CD8-positive, alpha-beta memory T cell (primary cell): ENCODE data around the gene GAS2. TPM values are rescaled to one million over a fixed set of nuclear protein-coding genes. Genes with fewer than 3 reads are reported as not detected.

Source experiments
- CTCF ChIA-PET: fragments of 350-600 bp; sonication (Branson Sonifier 250); formaldehyde crosslinking; loops from one replicate; lab custom pipeline; 2021; ENCODE audit warnings: antibody characterized with exemption; lab: Charles Lee
- POLR2A ChIA-PET: fragments of 350-600 bp; sonication (Branson Sonifier 250); formaldehyde crosslinking; loops from one replicate; lab custom pipeline; 2021; ENCODE audit warnings: antibody characterized with exemption; lab: Charles Lee
- DNase-seq, 5 donors: peaks; one replicate each; pipeline versions ENCODE4 v3.0.0 to v3.0.0-alpha.2; 2020 to 2022; ENCODE audit warnings: mixed read lengths in 1 of 5
- H3K27ac ChIP-seq: one replicate; pipeline ENCODE4 v1.7.0; 2013; ENCODE audit warnings: low read depth, mild to moderate bottlenecking, low read length, moderate library complexity
- H3K27me3 ChIP-seq: 2 replicates; pipeline ENCODE4 v1.7.0; 2013; ENCODE audit warnings: low read length, mild to moderate bottlenecking; ENCODE audit not compliant: insufficient read depth, poor library complexity, severe bottlenecking
- H3K36me3 ChIP-seq: 2 replicates; pipeline ENCODE4 v1.7.0; 2013; ENCODE audit warnings: mild to moderate bottlenecking, low read length, moderate library complexity; ENCODE audit not compliant: insufficient read depth
- H3K4me1 ChIP-seq: 2 replicates; pipeline ENCODE4 v1.7.0; 2013; ENCODE audit warnings: mild to moderate bottlenecking, low read length, moderate library complexity; ENCODE audit not compliant: insufficient read depth
- H3K4me3 ChIP-seq: 2 replicates; pipeline ENCODE4 v1.7.0; 2013; ENCODE audit warnings: mild to moderate bottlenecking, low read length
- H3K9me3 ChIP-seq: 2 replicates; pipeline ENCODE4 v1.7.0; 2013; ENCODE audit warnings: mild to moderate bottlenecking, low read length
- H3K27ac Mint-ChIP-seq, 8 donors: one replicate each; pipeline ENCODE4 v1.8.0; 2020 to 2021; ENCODE audit warnings: mixed read lengths in 8 of 8, mild to moderate bottlenecking in 6 of 8, inconsistent platforms in 3 of 8, moderate library complexity in 3 of 8
- H3K27me3 Mint-ChIP-seq, 2 donors: one replicate each; pipeline ENCODE4 v1.8.0; 2020 to 2021; ENCODE audit warnings: mixed read lengths in 2 of 2, mild to moderate bottlenecking in 1 of 2, moderate library complexity in 1 of 2
- H3K36me3 Mint-ChIP-seq, 3 donors: one replicate each; pipeline ENCODE4 v1.8.0; 2020 to 2021; ENCODE audit warnings: mixed read lengths in 3 of 3, inconsistent platforms in 1 of 3, mild to moderate bottlenecking in 1 of 3
- H3K4me1 Mint-ChIP-seq, 3 donors: one replicate each; pipeline ENCODE4 v1.8.0; 2020 to 2021; ENCODE audit warnings: mixed read lengths in 3 of 3, inconsistent platforms in 1 of 3, mild to moderate bottlenecking in 1 of 3
- H3K4me3 Mint-ChIP-seq, 7 donors: one replicate each; pipeline ENCODE4 v1.8.0; 2020 to 2021; ENCODE audit warnings: mixed read lengths in 7 of 7, mild to moderate bottlenecking in 6 of 7, moderate library complexity in 4 of 7, inconsistent platforms in 2 of 7
- H3K9me3 Mint-ChIP-seq, 5 donors: one replicate each; pipeline ENCODE4 v1.8.0; 2020 to 2022; ENCODE audit warnings: mixed read lengths in 5 of 5, mild to moderate bottlenecking in 3 of 5, moderate library complexity in 2 of 5, inconsistent platforms in 1 of 5
- polyA plus RNA-seq: library from polyadenylated mRNA; unstranded; fragments of 300-500 nt; fragmentation: Illumina TruSeq; gene quantifications from one replicate; pipeline ENCODE4 v1.2.3, GENCODE V29; 2021
- total RNA-seq, 2 experiments: library from RNA; stranded (reverse); gene quantifications; one replicate each; pipeline ENCODE4 v1.2.3, GENCODE V29; 2021

GAS2 gene
- total RNA-seq (1 to 10 TPM; 1.7 to 2.7 TPM), polyA plus RNA-seq (3.5 TPM)

DNA sequence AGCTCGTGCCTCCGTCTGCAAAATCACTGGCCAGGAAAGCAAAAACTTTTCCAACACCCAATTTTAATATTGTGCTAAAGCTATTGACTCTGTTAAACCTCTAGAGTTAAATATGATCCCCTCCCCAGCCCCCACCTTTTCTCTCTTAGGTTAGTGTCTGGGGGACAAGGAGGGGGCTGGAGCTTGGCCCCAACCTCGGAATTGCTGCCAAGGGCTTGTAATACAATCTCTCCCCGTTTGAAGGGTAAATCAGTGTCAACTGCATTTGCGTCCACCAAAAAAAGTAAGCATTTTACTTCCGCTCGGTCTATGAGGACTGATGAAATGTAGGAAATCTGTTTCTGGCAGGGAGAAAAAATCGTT, at the start of gene GAS2:
GAS2 (plus strand) TSS at position 287 of the 363 bp plus-strand sequence. CDS start 8,259 bp downstream, outside the sequence.
- POLR2A ChIA-PET: no interaction called here
- no peaks in the 10 kb centered on the region for H3K4me1 ChIP-seq
- no peak within 1 kb of the TSS for H3K27ac Mint-ChIP-seq
- H3K4me3 Mint-ChIP-seq: peak within 1 kb of the TSS; percentile 4 to 72 (median 39)
- H3K36me3 ChIP-seq: no peaks in the 10 kb centered on the region
- peaks cover 6% of the 10 kb centered on the region for H3K27me3 ChIP-seq
- no peaks in the 10 kb centered on the region for H3K36me3 Mint-ChIP-seq
- H3K9me3 Mint-ChIP-seq: peaks cover 0 to 2% (median 0%) of the 10 kb centered on the region in 5 donors
- CTCF ChIA-PET: no interaction called here
- no peak within 1 kb of the TSS for H3K27ac ChIP-seq
- H3K4me1 Mint-ChIP-seq: peaks cover 7 to 16% (median 12%) of the 10 kb centered on the region in 3 donors
- no peak within 1 kb of the TSS for H3K4me3 ChIP-seq
- peak in 1 of 5 donors; percentile 6 for DNase-seq
- H3K27me3 Mint-ChIP-seq: peaks cover 28 to 72% of the 10 kb centered on the region in 2 donors
- H3K9me3 ChIP-seq: no peaks in the 10 kb centered on the region

DNA sequence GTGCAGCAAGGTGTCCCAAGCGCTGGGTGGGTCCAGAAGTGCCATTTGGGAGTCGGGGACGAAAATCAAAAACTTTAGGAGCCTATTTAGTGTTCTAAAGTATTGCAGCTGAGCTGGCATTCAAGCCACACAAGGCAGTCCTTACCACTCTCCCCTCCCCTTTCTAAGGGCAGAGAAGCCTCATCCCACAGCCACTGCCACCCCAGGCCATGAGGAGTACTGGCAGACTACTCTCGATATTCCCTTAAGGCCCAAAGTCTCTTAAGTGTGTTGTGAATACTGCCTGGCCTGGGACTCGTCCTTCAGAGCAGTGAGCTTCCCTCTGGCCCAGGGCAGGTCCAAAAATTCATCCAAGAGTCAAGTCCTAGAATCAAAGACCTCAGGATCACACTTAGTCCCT, 48.5 kb upstream of the GAS2 start:
- POLR2A ChIA-PET: no interaction called here
- Mint-ChIP-seq H3K9me3 (peaks cover 0 to 8% (median 3%) of the 10 kb centered on the region in 5 donors), H3K4me3 (no peak overlapping the region), H3K27ac (no peak overlapping the region), H3K27me3 (peaks cover 0 to 9% of the 10 kb centered on the region in 2 donors), H3K4me1 (peaks cover 23 to 31% (median 24%) of the 10 kb centered on the region in 3 donors), H3K36me3 (peaks cover 13 to 23% (median 14%) of the 10 kb centered on the region in 3 donors)
- DNase-seq: no peak
- Histone ChIP-seq H3K36me3 (no peaks in the 10 kb centered on the region), H3K27ac (no peak overlapping the region), H3K9me3 (no peaks in the 10 kb centered on the region), H3K4me3 (no peak overlapping the region), H3K27me3 (no peaks in the 10 kb centered on the region), H3K4me1 (peaks cover 12% of the 10 kb centered on the region)
- CTCF ChIA-PET: no interaction called here

DNA sequence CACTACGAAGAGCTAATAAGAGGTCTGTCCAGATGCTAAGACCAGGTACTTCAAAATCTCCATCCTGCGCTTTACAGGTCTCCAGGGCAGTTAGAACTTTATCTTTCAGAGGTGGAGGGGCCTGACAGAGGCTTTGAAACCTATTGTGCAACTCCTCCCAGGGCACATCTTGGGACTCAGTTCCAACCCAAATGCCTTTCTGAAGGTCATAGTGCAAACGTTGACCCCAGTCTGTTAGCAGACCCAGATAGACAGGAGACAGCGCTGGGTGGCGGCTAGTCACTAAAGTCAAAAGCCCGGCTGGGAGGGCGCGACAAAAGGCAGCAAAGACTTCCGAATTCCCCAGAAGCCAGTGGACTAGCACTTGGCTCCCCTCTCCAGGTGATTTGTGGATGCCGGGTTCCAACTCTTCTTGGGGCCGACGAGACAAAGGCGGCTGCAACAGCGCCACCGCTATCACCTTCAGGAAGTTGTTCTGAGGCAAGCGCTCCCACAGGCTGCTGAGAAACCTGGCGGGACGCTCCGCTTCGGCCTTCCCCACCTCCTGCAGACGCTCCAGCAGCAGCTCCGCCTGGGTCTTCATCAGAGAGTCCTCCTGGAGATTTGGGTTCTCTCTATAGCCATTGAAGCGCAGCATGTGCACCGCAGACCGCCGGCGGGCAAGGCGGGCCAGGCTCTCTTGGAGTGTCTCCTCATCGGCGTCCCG, 41.5 kb upstream of the GAS2 start:
- H3K27me3 Mint-ChIP-seq: no peaks in the 10 kb centered on the region
- DNase-seq: peak in 3 of 5 donors; percentile 47 to 75 (median 48)
- peak overlapping the region; percentile 96 to 99 (median 98) for H3K4me3 Mint-ChIP-seq
- Histone ChIP-seq H3K36me3 (no peaks in the 10 kb centered on the region), H3K27ac (peak overlapping the region; percentile 93), H3K4me1 (peaks cover 38% of the 10 kb centered on the region), H3K4me3 (peak overlapping the region; percentile 95), H3K9me3 (no peaks in the 10 kb centered on the region), H3K27me3 (no peaks in the 10 kb centered on the region)
- peaks cover 4 to 38% (median 14%) of the 10 kb centered on the region in 3 donors for H3K36me3 Mint-ChIP-seq
- ChIA-PET CTCF (interaction anchor here (1.1 to 1.7 kb wide), 3 partner anchors 8 to 204 kb away, joined by 3 to 6 read pairs (median 4); partner anchors contain the start of gene SVIP), POLR2A (interaction anchor here (1.8 kb wide), 1 partner anchor 204 kb away, joined by 9 read pairs; the partner anchor contains the start of gene SVIP)
- H3K9me3 Mint-ChIP-seq: peaks cover 0 to under 1% (median 0%) of the 10 kb centered on the region in 5 donors
- peak overlapping the region; percentile 91 to 99 (median 99) for H3K27ac Mint-ChIP-seq
- H3K4me1 Mint-ChIP-seq: peaks cover 50 to 58% (median 57%) of the 10 kb centered on the region in 3 donors

DNA sequence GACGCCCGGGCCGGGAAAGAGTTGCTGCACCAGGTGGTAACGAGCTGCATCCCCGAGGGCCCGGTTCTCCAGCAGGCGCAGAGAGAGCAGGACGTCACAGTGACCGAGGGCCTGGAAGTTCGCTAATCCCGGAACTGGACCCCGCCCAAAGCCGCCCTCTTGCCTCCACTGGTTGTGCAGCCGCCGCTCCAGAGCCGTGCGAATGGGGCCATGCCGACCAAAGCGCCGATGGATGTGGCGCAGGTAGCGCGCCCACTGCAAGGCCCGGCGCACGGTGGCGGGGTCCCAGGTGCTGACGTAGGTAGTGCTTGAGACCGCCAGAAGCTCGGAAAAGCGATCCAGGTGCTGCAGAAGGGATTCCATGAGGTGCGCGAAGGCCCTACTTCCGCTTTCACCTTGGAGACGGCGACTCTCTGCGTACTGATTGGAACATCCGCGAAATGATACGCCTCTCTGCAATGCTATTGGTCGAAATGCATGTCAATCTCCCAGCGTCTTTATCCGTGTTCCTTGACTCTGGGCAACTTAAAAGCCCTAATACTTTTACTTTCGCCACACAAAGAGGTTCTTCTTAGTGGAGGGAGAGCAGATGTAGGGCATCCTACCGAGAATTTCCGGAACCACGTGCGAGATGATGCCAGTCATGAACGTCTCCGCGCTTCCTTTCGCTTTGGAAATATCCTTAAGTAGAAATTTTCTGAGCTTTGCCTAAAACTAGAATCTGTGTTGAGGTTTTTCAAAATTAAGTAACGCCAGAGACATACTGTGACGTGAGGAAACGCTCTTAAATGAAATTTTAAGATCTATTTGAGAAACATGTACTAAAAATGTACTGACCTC, 40.7 kb upstream of the GAS2 start, which contains the start of gene FANCF:
FANCF (minus strand) TSS at position 376 of the 840 bp plus-strand sequence; CDS start at position 363, 13 bp downstream.
- peak within 1 kb of the TSS; percentile 91 to 99 (median 99) for H3K27ac Mint-ChIP-seq

DNA sequence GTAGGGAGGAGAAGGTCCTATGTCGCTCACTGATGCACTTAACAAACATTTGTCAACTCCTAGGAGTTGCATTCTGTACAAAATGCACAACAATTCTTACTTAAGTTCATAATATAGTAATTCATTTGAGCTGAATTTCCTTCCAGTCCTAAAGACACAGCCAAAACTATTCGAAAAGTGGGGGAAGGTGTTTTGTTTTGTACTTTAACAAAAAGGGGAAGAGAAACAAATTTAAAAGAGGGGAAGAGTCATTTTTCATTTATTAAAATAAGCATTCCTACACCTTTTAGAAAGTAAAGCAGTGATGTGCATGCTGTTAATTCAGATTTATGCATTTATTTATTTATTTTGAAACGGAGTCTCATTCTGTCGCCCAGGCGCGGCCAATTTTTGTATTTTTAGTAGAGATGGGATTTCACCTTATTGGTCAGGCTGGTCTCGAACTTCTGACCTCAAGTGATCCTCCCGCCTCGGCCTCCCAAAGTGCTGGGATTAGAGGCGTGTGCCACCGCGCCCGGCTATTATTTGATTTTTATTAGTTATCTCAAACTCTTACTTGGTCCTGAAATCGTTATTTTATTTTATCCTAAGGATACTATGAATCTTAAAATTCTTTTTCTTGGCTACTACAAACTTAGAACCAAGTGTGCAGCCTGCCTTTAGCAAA, 39.7 kb upstream of the GAS2 start:
- DNase-seq: no peak
- no peaks in the 10 kb centered on the region for H3K9me3 Mint-ChIP-seq
- peaks cover 35 to 45% (median 41%) of the 10 kb centered on the region in 3 donors for H3K4me1 Mint-ChIP-seq
- H3K27me3 Mint-ChIP-seq: peaks cover 0 to 2% of the 10 kb centered on the region in 2 donors
- H3K36me3 ChIP-seq: no peaks in the 10 kb centered on the region
- peaks cover 0 to 26% (median 9%) of the 10 kb centered on the region in 3 donors for H3K36me3 Mint-ChIP-seq
- ChIA-PET POLR2A (interaction anchor here (0.6 to 1.8 kb wide), 3 partner anchors 31 to 202 kb away, joined by 3 to 9 read pairs (median 3); partner anchors contain the start of gene SVIP), CTCF (interaction anchor here (0.8 kb wide), 1 partner anchor 50 kb away, joined by 3 read pairs; no protein-coding TSS in a partner anchor)
- no peaks in the 10 kb centered on the region for H3K9me3 ChIP-seq
- peak overlapping the region; percentile 93 for H3K27ac ChIP-seq
- H3K27ac Mint-ChIP-seq: peak overlapping the region in 6 of 8 donors; percentile 91 to 99 (median 99)
- H3K27me3 ChIP-seq: no peaks in the 10 kb centered on the region
- H3K4me1 ChIP-seq: peaks cover 28% of the 10 kb centered on the region
- no peak overlapping the region for H3K4me3 ChIP-seq
- H3K4me3 Mint-ChIP-seq: peak overlapping the region in 5 of 7 donors; percentile 98 to 99 (median 99)

More for the DNA sequence above, 40.7 kb upstream of the GAS2 start, which contains the start of gene FANCF:
- no peaks in the 10 kb centered on the region for H3K9me3 Mint-ChIP-seq
- CTCF ChIA-PET: interaction anchor here (0.8 to 1.7 kb wide), 3 partner anchors 9 to 203 kb away, joined by 3 to 6 read pairs (median 4); partner anchors contain the start of gene SVIP
- Histone ChIP-seq H3K27ac (peak within 1 kb of the TSS; percentile 93), H3K4me3 (peak within 1 kb of the TSS; percentile 95), H3K4me1 (peaks cover 38% of the 10 kb centered on the region), H3K27me3 (no peaks in the 10 kb centered on the region), H3K9me3 (no peaks in the 10 kb centered on the region), H3K36me3 (no peaks in the 10 kb centered on the region)
- H3K36me3 Mint-ChIP-seq: peaks cover 0 to 33% (median 11%) of the 10 kb centered on the region in 3 donors
- peak; percentile 85 to 96 (median 95) for DNase-seq
- H3K4me1 Mint-ChIP-seq: peaks cover 45 to 56% (median 51%) of the 10 kb centered on the region in 3 donors
- H3K27me3 Mint-ChIP-seq: no peaks in the 10 kb centered on the region
- peak within 1 kb of the TSS; percentile 96 to 99 (median 98) for H3K4me3 Mint-ChIP-seq
- POLR2A ChIA-PET: interaction anchor here (0.6 to 1.8 kb wide), 3 partner anchors 32 to 203 kb away, joined by 3 to 9 read pairs (median 3); partner anchors contain the start of gene SVIP

DNA sequence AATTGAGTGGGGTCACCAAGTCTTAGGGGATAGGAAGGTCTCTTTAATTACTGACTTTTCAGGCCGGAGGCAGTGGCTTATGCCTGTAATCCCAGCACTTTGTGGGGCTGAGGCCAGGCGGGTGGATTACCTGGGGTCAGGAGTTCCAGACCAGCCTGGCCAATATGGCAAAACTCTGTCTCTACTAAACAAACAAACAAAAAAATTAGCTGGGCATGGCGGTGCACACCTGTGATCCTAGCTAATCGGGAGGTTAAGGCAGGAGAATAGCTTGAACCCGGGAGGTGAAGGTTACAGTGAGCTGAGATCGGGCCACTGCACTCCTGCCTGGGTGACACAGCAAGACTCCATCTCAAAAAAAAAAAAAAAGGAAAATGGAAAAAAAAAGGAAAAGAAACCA, 39.0 kb upstream of the GAS2 start:
- no peaks in the 10 kb centered on the region for H3K9me3 Mint-ChIP-seq
- H3K36me3 ChIP-seq: no peaks in the 10 kb centered on the region
- no peak for DNase-seq
- POLR2A ChIA-PET: no interaction called here
- H3K27me3 Mint-ChIP-seq: peaks cover 0 to 3% of the 10 kb centered on the region in 2 donors
- no peak overlapping the region for H3K27ac ChIP-seq
- H3K27me3 ChIP-seq: no peaks in the 10 kb centered on the region
- H3K4me1 ChIP-seq: peaks cover 26% of the 10 kb centered on the region
- no peaks in the 10 kb centered on the region for H3K9me3 ChIP-seq
- peaks cover 3 to 23% (median 9%) of the 10 kb centered on the region in 3 donors for H3K36me3 Mint-ChIP-seq
- CTCF ChIA-PET: interaction anchor here (0.7 kb wide), 1 partner anchor 29 kb away, joined by 3 read pairs; no protein-coding TSS in a partner anchor
- peak overlapping the region in 1 of 7 donors; percentile 13 for H3K4me3 Mint-ChIP-seq
- peak overlapping the region in 3 of 8 donors; percentile 17 to 84 (median 51) for H3K27ac Mint-ChIP-seq
- no peak overlapping the region for H3K4me3 ChIP-seq
- peaks cover 30 to 38% (median 33%) of the 10 kb centered on the region in 3 donors for H3K4me1 Mint-ChIP-seq

DNA sequence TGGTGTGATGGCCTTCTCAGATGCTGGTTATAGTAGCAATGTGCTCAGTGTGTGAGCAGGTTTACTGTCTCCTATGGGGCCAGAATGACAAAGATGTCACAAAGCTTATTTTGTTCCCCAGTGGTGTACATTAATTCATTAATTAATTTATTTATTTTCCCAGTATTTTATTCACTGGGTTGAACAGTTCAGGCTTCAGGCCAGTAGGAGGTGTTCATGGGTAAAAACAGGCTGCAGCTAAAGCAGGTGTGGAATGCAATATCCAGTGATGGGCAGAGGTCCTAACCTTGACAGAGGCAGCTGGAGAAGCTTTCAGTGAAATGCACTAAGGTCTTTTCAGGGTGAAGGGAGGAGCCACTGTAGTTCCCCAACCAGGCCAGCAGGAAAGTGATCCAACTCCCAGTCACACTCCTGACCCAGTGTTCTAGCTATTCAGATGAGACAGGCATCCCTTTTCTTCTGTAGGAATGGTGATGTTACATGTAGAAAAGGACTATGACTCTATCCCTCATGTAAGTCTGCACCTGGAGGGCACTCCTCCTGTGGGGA, 33.0 kb upstream of the GAS2 start:
- Mint-ChIP-seq H3K4me3 (no peak overlapping the region), H3K27ac (peak overlapping the region in 1 of 8 donors; percentile 61), H3K36me3 (peaks cover 0 to 10% (median 3%) of the 10 kb centered on the region in 3 donors), H3K9me3 (no peaks in the 10 kb centered on the region), H3K4me1 (peaks cover 0 to 6% (median 3%) of the 10 kb centered on the region in 3 donors), H3K27me3 (peaks cover 0 to 3% of the 10 kb centered on the region in 2 donors)
- Histone ChIP-seq H3K27ac (no peak overlapping the region), H3K9me3 (no peaks in the 10 kb centered on the region), H3K36me3 (no peaks in the 10 kb centered on the region), H3K27me3 (no peaks in the 10 kb centered on the region), H3K4me3 (no peak overlapping the region), H3K4me1 (no peaks in the 10 kb centered on the region)
- POLR2A ChIA-PET: no interaction called here
- CTCF ChIA-PET: no interaction called here
- no peak for DNase-seq
